GM19238 (cell line): ENCODE results near the gene MTERF1.
A peak's percentile ranks its signal among the peaks of the same experiment; 100 is the strongest.
"Not testable (repeated sequence)": the region's sequence is repeated elsewhere in the genome, so short reads cannot be mapped to it uniquely, and the experiment has no call there.

Experiments
- DNase-seq: peaks from one replicate; pipeline ENCODE4 v3.0.0; 2011; ENCODE audit warnings: low spot score; ENCODE audit not compliant: insufficient read length

The MTERF1 gene, protein sequence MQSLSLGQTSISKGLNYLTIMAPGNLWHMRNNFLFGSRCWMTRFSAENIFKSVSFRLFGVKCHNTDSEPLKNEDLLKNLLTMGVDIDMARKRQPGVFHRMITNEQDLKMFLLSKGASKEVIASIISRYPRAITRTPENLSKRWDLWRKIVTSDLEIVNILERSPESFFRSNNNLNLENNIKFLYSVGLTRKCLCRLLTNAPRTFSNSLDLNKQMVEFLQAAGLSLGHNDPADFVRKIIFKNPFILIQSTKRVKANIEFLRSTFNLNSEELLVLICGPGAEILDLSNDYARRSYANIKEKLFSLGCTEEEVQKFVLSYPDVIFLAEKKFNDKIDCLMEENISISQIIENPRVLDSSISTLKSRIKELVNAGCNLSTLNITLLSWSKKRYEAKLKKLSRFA

GRCh38 chr7:91880413-91881241, at the start of gene MTERF1:
Gene MTERF1, minus strand, starts transcription at chr7:91880702. Its CDS starts 619 bp downstream, at chr7:91880083.
- peak; percentile 83 for DNase-seq

GRCh38 chr7:91929463-91929862, 49.0 kb upstream of the MTERF1 start:
- no peak for DNase-seq

DNA sequence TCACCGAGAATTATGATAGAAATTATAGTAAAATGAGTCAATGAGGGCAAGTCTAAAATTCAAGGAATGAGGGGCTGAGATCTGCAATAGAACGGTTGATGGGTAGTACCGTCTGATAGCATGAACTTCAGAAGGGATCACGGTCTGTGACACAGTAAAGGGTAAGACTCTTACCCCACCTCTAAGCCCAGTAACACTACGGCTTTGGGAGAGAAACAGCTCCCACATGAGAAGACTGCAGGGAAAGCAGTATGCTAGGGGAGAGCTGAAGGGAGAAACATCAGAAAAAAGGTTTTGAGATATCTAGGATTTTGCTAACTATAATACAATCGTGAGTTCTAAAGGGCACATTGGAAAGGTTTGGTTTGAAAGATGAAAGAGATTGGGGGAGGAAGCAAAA, 47.4 kb upstream of the MTERF1 start:
- DNase-seq: no peak

DNA sequence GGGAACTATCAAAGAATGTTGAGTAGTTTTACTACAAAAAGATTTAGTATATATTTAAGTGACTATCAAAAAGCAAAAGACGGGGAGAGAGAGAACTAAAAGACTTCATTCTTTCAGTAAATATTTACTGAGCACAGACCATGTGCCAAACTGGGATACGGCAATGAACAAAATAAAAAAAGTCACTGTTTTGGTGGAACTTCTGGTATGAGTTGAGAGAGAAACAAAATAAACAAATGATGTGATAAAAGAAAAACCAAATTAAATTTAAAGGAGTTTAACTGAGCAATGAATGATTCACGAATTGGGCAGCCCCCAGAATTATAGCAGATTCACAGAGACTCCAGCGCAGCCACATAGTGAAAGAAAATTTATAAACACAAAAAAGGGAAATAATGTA, 42.4 kb upstream of the MTERF1 start:
- no peak for DNase-seq

GRCh38 chr7:91918356-91918755, 37.9 kb upstream of the MTERF1 start:
- DNase-seq: no peak

DNA sequence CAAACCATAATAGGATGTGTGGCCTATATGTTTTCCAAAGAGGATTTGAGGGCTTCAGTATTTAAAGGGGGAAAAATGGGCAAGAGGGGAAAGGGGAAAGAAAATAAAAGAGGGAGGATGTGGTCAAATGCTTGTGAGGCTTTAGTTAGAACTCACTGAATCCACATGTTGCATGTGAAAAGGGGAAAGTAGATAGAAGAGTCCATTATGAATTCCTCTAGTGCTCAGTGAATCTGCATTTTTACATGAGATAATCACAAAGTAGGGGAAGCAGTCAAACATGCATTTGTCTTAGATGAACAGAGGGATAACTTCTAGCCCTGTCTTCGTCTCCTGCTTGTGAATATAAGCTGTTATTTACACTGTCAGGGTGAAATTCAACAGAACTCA, 35.5 kb upstream of the MTERF1 start:
- DNase-seq: no peak

GRCh38 chr7:91915401-91916050, 35.0 kb upstream of the MTERF1 start:
- no peak for DNase-seq

DNA sequence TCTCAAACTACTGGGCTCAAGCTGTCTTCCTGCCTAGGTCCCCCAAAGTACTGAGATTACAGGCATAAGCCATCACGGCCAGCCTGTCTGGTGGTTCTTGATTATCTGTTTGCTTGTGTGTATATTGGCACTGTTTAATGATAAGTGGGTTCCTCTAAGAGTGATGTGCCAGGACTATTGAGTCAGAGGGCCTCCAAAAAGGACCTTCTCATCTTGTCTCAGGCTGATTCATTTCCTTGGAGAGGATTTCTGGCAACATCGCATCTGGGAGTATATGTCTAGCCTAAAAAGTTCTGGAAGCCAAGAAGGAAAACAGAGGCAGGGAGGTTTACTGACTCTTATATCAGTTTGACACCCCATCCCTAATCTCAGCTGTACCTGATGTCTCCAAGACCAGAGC, 33.1 kb upstream of the MTERF1 start:
- DNase-seq: no peak

- DNase-seq: no peak
These were observed 32.0 kb upstream of the MTERF1 start for GRCh38 chr7:91912494-91912893.

GRCh38 chr7:91911121-91911520, 30.6 kb upstream of the MTERF1 start:
- no peak for DNase-seq

DNA sequence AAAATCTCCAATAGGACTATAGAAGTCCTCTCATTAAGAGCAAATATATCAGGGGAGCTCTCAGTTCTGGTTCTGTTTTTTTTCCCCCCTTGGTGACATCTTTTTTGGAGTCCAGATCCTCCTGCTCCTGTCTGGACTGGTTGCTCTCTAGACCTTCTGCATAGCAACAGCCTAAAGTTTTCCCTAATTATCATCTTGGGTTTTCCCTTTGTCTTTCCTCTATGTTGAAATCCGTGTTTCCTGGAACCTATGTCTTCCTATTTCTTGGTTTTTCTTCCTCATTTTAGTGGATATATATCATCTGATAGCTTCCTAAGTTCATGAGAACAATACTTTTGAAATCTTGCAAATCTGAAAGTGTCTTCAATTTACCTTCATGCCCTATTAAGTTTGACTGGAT, 29.7 kb upstream of the MTERF1 start:
- no peak for DNase-seq

GRCh38 chr7:91899563-91899962, 19.1 kb upstream of the MTERF1 start:
- DNase-seq: no peak

- no peak for DNase-seq
These were observed 17.9 kb upstream of the MTERF1 start for GRCh38 chr7:91898240-91898992.

- no peak for DNase-seq
These were observed 14.4 kb upstream of the MTERF1 start for GRCh38 chr7:91894781-91895480.

DNA sequence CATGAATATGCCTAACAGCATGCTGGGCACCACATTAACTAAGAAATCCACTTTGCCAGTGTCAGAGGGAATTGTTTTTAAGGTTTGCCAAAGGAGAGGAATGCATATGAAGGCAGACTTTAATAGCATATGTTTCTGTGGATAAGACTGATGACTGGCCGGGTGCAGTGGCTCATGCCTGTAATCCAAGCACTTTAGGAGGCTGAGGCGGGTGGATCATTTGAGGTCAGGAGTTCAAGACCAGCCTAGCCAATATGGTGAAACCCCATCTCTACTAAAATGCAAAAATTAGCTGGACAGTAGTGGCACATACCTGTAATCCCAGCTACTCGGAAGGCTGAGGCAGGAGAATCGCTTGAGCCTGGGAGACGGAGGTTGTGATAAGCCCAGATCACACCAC, 13.2 kb upstream of the MTERF1 start:
- not testable (repeated sequence) for DNase-seq

DNA sequence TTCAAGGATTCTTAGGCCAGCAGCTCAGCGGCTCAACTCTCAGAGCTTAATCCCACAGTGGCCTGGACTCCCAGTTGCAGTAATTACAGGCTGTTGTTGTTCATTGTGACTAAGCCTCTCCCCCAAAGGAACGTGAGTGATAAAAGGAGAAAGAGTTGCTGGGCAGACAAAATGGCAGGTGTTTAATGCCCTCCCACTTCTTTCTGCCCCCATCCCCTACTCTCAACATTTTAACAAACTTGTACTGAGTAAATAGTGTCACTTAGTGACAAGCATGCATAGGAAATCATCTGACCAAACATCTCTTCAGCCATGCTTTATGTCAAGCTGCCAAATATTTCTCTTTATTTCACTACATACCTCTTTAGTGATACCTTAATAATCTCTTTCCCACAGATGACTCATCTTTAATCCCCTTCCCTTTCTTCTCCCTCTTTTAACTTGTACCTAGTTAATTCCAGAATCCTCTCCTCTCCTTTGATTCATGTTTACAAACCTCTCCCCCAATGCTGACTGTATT, 12.4 kb upstream of the MTERF1 start:
- DNase-seq: no peak

- no peak for DNase-seq
These were observed 11.7 kb upstream of the MTERF1 start for GRCh38 chr7:91892099-91892705.

- not testable (repeated sequence) for DNase-seq
These were observed 8.0 kb upstream of the MTERF1 start for GRCh38 chr7:91888271-91889175.
